Measurements from ENCODE around the gene FNDC3B.

GRCh38 chr3:172150913-172151650 is 111.7 kb downstream of the FNDC3B start:
- no peak for TF ChIP-seq EZH2 (optimal IDR thresholded peaks at IDR 0.05; ENCODE audit: low read depth, low read length)
- TF ChIP-seq, protein P1, sequence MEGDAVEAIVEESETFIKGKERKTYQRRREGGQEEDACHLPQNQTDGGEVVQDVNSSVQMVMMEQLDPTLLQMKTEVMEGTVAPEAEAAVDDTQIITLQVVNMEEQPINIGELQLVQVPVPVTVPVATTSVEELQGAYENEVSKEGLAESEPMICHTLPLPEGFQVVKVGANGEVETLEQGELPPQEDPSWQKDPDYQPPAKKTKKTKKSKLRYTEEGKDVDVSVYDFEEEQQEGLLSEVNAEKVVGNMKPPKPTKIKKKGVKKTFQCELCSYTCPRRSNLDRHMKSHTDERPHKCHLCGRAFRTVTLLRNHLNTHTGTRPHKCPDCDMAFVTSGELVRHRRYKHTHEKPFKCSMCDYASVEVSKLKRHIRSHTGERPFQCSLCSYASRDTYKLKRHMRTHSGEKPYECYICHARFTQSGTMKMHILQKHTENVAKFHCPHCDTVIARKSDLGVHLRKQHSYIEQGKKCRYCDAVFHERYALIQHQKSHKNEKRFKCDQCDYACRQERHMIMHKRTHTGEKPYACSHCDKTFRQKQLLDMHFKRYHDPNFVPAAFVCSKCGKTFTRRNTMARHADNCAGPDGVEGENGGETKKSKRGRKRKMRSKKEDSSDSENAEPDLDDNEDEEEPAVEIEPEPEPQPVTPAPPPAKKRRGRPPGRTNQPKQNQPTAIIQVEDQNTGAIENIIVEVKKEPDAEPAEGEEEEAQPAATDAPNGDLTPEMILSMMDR (IDR thresholded peaks at IDR 0.05; ENCODE audit: low read length) = no peak
